HG03159 (cell line): Measurements from ENCODE around the gene ERCC2.
"Not testable (repeated sequence)": the region's sequence is repeated elsewhere in the genome, so short reads cannot be mapped to it uniquely, and the experiment has no call there.

ENCODE experiments used
- ATAC-seq: cut with Tn5 transposase; IDR thresholded peaks from one replicate; pipeline ENCODE4 v1.9.1; 2021; ENCODE audit warnings: mild to moderate bottlenecking, moderate library complexity; ENCODE audit not compliant: unreplicated experiment

ERCC2 gene

DNA sequence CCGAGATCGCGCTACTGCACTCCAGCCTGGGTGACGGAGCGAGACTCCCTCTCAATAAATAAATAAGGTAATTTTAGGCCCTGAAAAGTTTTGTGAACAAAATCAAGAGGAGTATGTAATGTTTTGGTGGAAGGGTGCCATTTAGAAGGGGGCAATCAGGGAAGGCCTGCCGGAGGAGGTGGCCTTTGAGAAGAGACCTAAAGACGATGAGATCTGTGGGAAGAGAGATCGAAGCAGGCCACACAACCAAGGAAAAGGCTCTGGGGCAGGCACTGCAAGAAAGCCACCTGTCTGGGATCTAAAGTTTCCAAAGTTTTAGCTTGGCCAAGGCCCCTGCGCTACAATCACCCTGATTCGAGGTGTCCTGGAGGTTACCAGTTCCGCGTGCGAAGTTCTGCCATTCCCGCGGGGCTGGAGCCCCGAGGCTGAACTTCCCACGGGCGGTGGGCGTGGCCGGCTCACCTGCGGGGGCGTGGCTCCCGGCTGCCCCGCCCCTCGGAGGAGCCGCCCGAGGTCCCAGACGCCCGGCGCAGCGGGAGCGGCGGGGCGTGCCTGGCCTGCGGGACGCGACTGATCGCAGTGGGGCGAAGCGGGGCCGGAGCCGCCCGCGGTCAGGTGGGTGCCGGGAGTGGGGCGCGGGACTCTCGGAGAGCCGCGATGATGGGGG lies 30.0 kb downstream of the ERCC2 start, which contains the start of gene KLC3:
KLC3 (plus strand) TSS at position 519 of the 667 bp plus-strand sequence. CDS start 4,792 bp downstream, outside the sequence.
- no peak for ATAC-seq

DNA sequence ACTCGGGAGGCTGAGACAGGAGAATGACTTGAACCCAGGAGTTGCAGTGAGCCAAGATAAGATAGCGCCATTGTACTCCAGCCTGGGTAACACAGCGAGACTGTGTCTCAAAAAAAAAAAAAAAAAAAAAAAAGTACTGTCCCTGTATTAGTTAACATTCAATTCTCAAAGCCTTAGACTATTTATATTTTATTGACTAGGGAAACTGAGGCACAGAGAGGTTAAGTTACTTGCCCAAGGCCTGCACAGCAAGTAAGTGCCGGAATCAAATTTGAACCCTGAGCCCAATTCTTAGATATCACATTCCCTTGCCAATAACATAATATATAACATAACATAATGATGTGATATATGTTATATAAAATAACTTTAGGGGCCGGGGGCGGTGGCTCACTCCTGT lies 30.7 kb downstream of the ERCC2 start:
- no peak for ATAC-seq

DNA sequence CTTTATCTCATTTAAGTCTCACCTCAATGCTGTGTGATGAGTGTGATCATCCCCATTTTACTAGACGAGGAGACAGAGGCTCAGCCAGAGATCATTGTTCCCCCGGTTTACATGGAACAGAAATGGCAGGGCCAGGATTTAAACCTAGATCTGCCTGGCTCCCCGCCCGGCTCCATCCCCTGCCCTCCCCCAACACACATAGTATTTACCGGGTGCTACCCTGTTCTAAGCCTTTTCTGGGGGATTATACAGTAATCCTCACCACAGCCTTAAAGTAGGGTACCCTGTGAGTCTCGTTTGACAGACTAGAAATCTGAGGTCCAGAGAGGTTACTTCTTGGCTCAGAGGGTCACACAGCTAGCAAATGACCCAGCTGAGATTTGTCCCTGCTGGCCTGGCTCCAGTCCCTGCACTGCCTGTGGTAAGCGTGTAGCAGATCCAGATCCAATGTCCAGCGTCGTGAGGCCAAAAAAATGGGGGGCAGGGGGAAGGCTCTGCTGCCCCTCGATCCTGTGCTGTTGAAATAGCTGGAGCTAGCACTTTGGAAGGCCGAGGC lies 33.6 kb downstream of the ERCC2 start:
- no peak for ATAC-seq

DNA sequence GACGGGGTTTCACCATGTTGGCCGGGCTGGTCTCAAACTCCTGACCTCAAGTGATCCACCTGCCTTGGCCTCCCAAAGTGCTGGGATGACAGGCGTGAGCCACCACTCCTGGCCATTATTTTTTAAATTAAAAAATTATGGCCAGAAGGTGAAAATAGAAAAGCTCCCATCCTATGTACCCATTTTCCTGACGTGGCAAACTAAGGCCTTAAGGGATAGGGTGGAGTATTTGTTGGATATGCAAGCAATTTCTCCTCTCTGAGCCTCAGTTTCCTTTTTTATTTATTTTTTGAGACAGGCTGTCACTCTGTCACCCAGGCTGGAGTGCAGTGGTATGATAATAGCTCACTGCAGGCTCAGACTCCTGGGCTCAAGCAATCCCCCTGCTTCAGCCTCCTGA lies 35.5 kb downstream of the ERCC2 start:
- not testable (repeated sequence) for ATAC-seq

DNA sequence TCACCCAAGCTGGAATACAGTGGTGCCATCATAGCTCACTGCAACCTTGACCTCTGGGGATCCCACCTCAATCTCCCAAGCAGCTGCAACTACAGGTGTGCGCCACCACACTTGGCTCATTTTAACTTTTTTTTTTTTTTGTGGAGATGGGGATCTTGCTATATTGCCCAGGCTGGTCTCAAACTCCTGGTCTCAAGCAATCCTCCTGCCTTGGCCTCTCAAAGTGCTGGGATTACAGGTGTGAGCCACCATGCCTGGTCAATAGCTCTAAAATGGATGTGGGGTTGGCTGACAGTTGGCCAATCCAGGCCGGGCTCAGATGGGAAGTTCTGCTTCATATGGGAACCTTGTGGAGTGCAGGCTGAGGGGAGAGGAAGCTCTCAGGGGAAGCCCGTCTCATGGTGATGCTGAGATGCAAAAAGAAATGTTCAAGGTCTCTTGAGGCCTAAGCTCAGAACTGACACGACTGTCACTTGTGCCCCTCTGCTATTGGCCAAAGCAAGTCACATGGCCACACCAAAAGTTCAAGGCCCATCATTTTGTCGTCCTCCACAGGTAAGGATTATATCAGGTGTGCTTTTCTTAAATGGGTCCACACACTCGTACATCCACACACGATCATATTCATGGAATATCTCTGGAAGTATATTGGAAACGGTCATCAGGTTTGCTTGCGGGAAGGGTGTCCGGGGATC lies 36.6 kb downstream of the ERCC2 start:
- no peak for ATAC-seq

DNA sequence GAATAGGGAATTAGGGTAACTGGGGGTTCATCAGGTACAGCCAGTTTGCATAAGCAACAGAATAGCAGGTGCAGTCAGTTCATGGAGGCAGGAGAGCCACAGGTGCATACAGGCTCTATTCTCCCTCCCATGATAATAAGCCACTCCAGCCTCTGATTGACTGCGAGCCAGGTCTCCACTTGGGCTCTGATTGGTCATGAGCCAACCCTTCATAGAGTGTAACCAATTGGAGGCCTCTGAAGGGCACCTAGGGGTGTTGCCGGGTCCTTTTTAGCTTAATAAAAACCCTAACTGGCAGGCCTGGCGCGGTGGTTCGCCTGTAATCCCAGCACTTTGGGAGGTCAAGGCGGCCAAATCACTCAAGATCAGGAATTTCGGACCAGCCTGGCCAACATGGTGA lies 39.0 kb downstream of the ERCC2 start:
- no peak for ATAC-seq

DNA sequence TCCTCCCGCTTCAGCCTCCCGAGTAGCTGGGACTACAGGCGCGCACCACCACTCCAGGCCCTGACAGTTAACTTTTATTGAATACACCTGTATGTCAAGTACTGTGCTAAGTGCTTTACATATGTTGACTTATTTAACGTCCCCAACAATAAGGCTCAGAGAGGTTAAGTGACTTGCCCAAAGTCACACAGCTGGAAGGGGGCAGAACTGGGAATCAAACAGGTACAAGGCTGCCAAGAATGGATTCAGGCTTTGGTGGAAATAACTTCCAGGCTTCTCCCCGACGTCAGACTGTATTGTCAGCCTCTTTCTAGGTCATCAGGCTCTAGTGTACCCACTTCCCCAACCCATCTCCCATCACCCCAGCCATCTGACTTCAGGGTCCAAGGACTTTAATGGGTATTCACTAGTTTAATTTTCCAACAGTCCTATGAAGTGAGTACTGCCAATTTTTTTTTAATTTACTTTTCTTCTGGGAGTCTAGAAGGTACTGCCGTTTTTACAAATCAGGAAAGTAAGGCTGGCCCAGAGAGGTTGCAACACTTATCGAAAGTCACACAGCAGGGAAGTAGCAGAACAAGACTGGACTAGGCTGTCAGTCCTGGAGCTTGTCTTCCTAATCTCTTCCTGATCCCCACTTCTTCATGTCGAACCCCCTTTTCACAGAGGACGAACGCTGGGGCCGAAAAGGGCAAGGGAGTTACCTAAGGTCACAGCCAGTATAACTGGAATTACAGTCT lies 42.8 kb downstream of the ERCC2 start:
- ATAC-seq = no peak

DNA sequence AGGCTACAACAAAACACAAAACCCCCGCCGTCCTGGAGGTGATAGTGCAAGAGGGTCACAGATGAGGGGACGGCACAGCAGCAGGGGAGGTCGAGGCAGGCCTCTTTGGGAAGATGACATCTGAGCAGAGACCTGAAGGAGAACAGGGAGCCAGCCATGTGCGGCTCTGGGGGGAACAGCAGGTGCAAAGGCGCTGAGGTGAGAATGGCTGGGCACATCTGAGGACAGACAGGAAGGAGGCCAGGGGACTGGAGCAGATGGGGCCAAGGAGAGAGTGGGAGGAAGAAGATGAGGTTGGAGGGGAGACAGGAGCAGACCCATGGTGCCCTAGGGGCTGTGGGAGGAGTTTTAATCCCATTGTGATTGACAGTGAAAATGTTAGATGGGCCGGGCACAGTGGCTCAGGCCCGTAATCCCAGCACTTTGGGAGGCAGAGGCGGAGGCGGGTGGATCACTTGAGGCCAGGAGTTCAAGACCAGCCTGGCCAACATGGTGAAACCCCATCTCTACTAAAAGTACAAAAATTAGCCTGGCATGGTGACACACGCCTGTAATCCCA lies 45.9 kb downstream of the ERCC2 start:
- ATAC-seq = no peak

DNA sequence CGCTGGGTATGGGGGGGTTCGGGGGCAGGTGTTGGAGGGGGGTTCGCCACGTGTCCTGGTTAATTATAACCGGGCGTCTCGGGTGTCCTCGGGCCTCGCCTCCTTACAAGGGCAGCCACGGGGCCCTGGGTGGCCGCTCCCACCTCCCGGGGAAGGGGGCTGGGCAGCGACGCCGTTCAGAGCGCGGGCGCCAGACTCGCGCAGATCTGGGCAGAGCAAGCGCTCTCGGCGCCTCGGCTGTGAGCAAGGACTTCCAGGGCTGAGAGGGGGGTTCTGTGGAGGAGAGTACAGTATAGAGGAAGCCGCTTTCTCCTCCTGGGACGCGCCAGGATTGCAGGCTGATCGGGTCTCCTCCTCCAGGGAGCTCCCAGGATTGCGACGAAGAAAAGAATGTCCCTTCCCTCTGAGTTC lies 46.7 kb downstream of the ERCC2 start:
- no peak for ATAC-seq

DNA sequence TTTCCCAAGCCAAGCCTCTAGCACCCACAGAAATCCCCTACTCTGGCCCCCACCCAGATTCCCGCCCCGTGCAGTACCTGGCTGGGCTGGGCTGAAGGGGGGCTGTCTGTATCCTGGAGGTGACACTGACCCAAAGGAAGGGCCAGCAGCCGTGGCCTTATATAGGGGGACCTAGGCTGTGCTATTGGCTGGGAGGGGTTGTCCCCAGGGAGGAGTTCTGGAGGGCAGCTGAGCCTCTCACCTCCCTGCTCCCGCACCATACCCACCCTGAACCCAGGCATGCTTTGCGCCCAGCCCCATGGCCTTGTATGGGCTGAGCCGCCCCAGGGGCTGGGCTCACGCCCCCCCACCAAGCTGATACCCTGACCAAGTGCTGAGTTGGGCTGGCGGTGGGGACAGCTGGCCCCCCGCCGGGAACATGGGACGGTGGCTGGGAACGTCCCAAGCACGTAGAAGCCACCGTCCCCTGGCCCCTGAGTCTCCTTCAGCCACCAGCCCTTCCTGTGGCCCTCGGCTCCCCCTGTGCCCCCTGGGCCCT lies 47.6 kb downstream of the ERCC2 start, which contains the start of gene CKM:
CKM (minus strand) TSS at position 132 of the 538 bp plus-strand sequence. CDS start 3,162 bp downstream, outside the sequence.
- no peak for ATAC-seq

DNA sequence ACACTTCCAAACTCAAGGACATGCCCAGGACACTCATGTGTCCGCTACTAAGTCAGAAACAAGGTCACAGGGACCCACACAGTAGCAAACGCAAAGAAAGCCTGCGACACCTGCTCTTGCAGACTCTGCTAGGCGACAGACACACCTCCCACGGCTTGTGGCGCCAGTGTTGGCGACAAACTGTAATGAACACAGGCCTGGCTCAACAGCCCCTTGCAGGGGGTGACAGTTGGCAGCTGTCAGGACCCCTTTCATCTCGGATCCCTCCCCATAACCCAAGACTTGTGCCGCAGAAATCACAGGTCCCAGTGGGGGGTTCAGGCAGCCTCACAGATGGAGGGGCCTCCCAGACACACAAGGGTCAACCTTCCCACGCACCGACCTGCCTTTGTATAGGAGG lies 48.1 kb downstream of the ERCC2 start:
- no peak for ATAC-seq

DNA sequence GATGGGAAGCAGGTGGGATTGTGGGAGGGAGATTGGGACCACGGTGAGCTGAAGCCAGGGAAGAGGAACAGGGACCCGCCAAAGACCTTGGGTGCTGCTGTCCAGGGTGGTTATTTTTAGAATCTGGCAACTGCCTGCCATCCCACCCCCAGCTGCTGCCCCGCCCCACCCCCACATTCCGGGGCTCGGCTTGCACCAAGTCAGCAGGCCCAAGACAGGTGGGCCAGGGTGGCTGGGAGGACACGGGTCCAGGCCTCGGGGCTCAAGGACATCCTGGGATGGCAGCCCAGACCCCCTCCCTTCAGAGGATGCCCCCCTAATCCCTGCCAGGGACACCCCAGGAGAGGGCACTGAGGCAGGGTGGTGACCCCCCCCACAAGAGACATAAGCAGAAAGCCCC lies 48.5 kb downstream of the ERCC2 start:
- no peak for ATAC-seq

DNA sequence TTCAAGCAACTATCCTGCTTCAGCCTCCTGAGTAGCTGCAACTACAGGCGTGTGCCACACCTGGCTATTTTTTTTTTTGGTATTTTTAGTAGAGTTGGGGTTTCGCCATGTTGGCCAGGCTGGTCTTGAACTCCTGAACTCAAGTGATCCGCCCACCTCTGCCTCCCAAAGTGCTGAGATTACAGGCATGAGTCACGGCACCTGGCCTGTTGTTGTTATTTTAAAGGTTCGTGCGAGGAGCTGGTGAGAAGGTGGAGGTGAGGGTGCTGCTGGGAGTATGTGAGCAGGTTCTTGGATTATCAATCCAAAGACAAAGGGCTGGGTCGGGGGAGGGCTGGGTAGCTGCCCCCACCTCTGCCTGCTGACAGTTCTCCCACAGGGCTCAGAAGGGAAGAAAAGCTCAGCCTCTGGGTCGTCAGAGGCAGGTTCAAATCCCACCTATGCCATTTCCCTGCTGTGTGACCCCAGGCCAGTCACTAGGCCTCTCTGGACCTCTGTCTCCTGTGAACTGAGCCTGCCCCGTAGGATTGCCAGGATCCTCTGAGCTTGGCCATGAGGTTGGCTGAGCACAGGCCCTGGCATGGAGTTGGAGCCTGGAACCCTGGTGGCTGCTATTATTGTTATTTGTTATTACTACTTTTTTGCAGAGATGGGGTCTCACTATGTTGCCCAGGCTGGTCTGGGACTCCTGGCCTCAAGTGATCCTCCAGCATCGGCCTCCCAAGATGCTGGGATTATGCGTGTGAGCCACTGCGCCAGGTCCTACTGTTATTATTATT lies 49.2 kb downstream of the ERCC2 start:
- ATAC-seq = no peak

DNA sequence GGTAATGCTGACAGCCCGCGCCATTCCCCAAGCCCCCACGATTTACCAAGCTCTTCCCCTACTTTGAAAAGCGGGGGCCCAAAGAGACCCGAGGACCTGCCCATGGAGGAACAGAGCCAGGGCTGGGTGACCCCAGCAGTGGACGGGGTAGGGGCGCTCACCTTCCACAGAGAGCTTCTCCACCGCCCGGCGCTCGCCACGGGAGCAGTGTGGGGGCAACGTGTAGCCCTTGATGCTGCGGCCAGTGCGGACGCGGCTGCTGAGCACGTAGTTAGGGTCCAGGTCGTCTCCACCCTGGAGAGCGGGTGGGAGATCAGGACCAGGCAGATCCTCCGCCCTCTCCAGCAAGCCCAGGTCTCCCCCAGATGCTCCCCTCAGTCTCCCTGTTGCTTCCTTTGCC lies 55.1 kb downstream of the ERCC2 start:
- ATAC-seq = no peak

DNA sequence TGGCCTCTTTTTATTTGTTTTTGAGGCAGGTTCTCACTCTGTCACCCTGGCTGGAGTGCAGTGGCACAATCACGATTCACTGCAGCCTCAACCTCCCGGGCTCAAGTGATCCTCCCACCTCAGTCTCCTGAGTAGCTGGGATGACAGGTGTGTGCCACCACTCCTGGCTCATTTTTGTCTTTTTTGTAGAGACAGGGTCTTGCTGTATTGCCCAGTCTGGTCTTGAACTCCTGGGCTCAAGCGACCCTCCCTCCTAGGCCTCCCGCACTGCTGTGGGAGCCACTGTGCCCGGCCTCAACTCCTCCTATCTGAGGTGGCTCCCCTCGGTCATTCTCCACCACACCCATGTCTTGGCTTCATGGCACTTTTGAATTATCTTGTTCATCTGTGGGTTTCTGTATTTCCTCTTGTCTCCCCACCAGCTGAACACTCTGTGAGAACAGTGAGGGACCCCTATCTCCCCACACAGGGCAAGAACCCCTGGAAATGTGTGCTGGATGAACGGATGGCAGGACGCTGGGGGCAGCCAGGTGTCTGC lies 55.6 kb downstream of the ERCC2 start:
- ATAC-seq = no peak

DNA sequence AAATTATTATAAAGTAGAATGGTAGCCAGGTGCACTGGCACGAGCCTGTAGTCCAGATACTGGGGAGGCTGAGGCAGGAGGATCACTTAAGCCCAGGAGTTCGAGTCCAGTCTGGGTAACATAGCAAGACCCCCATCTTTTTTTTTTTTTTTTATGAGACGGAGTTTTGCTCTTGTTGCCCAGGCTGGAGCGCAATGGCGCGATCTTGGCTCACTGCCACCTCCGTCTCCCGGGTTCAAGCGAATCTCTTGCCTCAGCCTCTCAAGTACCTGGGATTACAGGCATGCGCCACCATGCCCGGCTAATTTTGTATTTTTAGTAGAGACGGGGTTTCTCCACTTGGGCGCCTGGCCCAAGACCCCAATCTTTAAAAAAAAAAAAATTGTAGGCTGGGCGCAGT lies 58.1 kb downstream of the ERCC2 start:
- ATAC-seq = not testable (repeated sequence)

DNA sequence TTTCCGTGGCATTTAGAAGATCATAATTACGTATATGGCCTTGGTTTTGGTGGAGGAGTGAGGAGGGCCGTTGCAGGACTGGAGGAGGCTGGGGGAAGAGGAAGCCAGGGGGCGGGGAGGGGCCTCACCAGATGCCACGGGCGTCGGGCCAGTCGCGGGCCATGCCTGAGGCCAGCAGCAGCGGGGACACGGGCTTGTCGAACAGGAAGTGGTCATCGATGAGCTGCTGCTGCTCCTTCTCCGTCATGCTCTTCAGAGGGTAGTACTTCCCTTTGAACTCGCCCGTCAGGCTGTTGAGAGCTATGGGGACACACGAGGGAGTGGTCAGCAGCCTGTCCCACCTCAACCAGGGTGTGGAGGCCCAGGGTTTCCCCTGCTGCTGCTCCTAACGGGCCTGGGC lies 58.8 kb downstream of the ERCC2 start:
- ATAC-seq = no peak

DNA sequence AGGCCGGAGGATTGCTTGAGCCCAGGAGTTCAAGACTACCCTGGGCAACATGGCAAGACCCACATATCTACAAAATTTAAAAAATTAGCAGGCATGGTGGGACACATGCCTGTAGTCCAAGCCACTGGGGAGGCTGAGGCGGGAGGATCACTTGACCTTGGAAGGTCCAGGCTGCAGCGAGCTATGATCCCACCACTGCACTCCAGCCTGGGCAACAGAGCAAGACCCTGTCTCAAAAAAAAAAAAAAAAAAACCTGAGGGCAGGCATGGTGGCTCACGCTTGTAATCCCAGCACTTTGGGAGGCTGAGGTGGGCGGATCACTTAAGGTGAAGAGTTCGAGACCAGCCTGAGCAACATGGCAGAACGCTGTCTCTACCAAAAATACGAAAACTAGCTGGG lies 61.1 kb downstream of the ERCC2 start:
- ATAC-seq = not testable (repeated sequence)

DNA sequence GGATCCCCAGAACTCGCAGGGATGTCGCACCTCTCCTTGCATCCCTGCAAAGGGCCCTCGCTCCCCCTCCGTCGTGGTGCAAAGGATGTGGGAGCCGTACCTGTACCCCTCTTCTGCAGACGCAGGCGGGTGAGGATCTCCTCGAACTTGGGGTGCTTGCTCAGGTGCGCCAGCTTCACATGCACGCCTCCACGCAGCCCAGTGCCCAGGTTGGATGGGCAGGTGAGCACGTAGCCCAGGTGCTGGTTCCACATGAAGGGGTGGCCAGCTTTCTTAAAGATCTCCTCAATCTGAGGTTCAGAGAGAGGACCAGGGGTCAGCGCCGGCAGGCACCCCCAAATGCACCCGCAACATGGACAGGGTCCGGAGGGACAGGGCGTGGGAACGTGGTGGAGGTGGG lies 63.0 kb downstream of the ERCC2 start:
- ATAC-seq = no peak

DNA sequence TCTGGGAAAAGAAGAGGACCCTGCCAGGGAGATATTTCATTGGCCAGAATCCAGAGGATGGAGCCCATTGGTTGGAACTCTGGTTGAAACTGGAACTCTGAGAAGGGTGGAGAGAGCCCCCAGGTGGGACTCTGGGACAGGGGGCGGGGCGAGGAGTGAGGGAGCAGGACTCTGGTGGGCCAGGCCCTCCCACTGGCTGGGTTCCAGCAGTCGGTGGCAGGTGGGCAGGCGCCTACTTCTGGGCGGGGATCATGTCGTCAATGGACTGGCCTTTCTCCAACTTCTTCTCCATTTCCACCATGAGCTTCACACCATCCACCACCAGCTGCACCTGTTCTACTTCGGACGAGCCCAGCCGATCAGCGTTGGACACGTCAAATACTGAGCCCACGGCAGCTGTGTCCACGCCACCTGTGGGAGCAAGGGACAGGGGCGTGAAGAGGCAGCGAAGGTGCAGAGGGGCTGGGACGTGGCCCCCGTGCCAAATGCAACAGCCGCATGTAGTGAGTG lies 63.8 kb downstream of the ERCC2 start:
- no peak for ATAC-seq
